ENCODE data around the gene SCN11A. TPM values are rescaled to one million over a fixed set of nuclear protein-coding genes. Genes with fewer than 3 reads are reported as not detected.
A peak's percentile ranks its signal among the peaks of the same experiment; 100 is the strongest.

Gene SCN11A
- total RNA-seq, 4 donors from 2014 or later: 0.12 to 1.8 TPM; not detected in 2

GRCh38 chr3:39094851-39095677 is 43.3 kb upstream of the SCN11A start:
- intact Hi-C loops (cut with DNase I; ENCODE audit: low total_unique reads): no loop called here
- Histone ChIP-seq H3K27ac (peak overlapping the region in 1 of 2 donors; percentile 52), H3K36me3 (no peaks in the 10 kb centered on the region), H3K4me3 (no peak overlapping the region), H3K9me3 (no peaks in the 10 kb centered on the region), H3K4me1 (no peaks in the 10 kb centered on the region), H3K27me3 (no peaks in the 10 kb centered on the region)
- peak in 1 of 2 donors; percentile 37 for DNase-seq
- TF ChIP-seq CTCF (IDR thresholded peaks at IDR 0.05): no peak
- no peak for TF ChIP-seq POLR2A (IDR thresholded peaks at IDR 0.05)

GRCh38 chr3:39090922-39091321 is 39.2 kb upstream of the SCN11A start:
- H3K4me3 ChIP-seq: no peak overlapping the region

DNA sequence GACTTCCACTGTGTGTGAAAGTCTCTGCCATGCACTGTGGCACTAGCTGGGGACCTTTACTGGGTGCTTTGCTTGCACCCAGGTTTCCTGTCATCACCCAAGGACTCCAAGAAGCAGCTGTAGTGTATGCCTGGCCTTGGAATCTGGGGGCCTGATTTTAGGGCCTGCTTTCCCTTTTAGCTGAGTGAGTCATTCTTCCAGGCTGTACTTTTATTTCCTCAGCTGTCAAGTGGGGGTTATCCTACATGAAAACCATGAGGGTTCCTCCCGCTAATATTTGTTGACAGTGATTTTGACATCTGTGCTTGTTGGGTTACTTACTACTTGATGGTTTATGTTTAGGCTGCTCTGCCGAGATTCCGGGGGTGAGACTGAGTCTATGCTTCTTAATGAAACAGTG is 37.1 kb upstream of the SCN11A start:
- H3K36me3 ChIP-seq: peaks cover 0 to 3% of the 10 kb centered on the region in 2 donors

More at GRCh38 chr3:39090922-39091321, 39.2 kb upstream of the SCN11A start:
- no peaks in the 10 kb centered on the region for H3K27me3 ChIP-seq
- DNase-seq: no peak
- H3K36me3 ChIP-seq: peaks cover 0 to 3% of the 10 kb centered on the region in 2 donors
- TF ChIP-seq CTCF (IDR thresholded peaks at IDR 0.05) (no peak), POLR2A (IDR thresholded peaks at IDR 0.05) (no peak)
- no peak overlapping the region for H3K27ac ChIP-seq
- H3K9me3 ChIP-seq: no peaks in the 10 kb centered on the region
- no peaks in the 10 kb centered on the region for H3K4me1 ChIP-seq
- intact Hi-C loops (cut with DNase I; ENCODE audit: low total_unique reads): no loop called here

DNA sequence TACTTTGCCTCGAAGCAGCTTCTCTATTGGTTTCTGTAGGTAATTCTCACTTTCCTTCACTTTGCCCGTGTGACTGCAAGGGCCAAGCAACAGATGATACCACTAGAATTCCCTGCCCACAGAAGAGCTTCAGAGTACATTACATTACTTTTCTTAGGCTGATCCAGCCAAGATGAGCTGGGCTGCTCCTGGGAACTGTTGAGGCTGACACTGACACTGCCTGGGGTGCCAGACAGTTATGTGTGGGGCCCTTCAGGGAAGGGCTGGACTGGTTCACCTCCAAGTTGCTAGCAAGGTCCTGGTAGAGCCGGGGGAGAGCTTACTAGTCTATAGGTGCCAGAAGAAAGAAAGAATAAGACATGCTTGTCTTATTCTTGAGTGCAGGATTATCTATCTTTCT is 36.7 kb upstream of the SCN11A start:
- H3K36me3 ChIP-seq: peaks cover 0 to 3% of the 10 kb centered on the region in 2 donors
- H3K27ac ChIP-seq: peak overlapping the region in 1 of 2 donors; percentile 3
- DNase-seq: no peak
- no peak overlapping the region for H3K4me3 ChIP-seq
- TF ChIP-seq POLR2A (IDR thresholded peaks at IDR 0.05): no peak
- TF ChIP-seq CTCF (IDR thresholded peaks at IDR 0.05): no peak
- H3K27me3 ChIP-seq: no peaks in the 10 kb centered on the region
- H3K4me1 ChIP-seq: no peaks in the 10 kb centered on the region
- H3K9me3 ChIP-seq: no peaks in the 10 kb centered on the region
- intact Hi-C loops (cut with DNase I; ENCODE audit: low total_unique reads): no loop called here

More for the DNA sequence above, 37.1 kb upstream of the SCN11A start:
- intact Hi-C loops (cut with DNase I; ENCODE audit: low total_unique reads): no loop called here
- no peaks in the 10 kb centered on the region for H3K4me1 ChIP-seq
- H3K9me3 ChIP-seq: no peaks in the 10 kb centered on the region
- no peak overlapping the region for H3K4me3 ChIP-seq
- DNase-seq: no peak
- no peaks in the 10 kb centered on the region for H3K27me3 ChIP-seq
- TF ChIP-seq CTCF (IDR thresholded peaks at IDR 0.05) (no peak), POLR2A (IDR thresholded peaks at IDR 0.05) (no peak)
- peak overlapping the region in 1 of 2 donors; percentile 3 for H3K27ac ChIP-seq

GRCh38 chr3:39086144-39086543 is 34.4 kb upstream of the SCN11A start:
- Histone ChIP-seq H3K9me3 (no peaks in the 10 kb centered on the region), H3K27me3 (no peaks in the 10 kb centered on the region), H3K4me3 (no peak overlapping the region), H3K36me3 (peaks cover 0 to 3% of the 10 kb centered on the region in 2 donors), H3K4me1 (no peaks in the 10 kb centered on the region), H3K27ac (no peak overlapping the region)
- DNase-seq: no peak
- TF ChIP-seq CTCF (IDR thresholded peaks at IDR 0.05) (no peak), POLR2A (IDR thresholded peaks at IDR 0.05) (no peak)
- intact Hi-C loops (cut with DNase I; ENCODE audit: low total_unique reads): no loop called here

Measured in uterus (tissue), 4 donors.